Anterior cingulate cortex (tissue), 58 donors: ENCODE results near the gene MLIP.
"Not testable (repeated sequence)": the region's sequence is repeated elsewhere in the genome, so short reads cannot be mapped to it uniquely, and the experiment has no call there.

Experiments used
- DNase-seq, 58 donors: peaks; one replicate each; lab custom pipeline; 2025; lab: John Stamatoyannopoulos, UW

MLIP gene

DNA sequence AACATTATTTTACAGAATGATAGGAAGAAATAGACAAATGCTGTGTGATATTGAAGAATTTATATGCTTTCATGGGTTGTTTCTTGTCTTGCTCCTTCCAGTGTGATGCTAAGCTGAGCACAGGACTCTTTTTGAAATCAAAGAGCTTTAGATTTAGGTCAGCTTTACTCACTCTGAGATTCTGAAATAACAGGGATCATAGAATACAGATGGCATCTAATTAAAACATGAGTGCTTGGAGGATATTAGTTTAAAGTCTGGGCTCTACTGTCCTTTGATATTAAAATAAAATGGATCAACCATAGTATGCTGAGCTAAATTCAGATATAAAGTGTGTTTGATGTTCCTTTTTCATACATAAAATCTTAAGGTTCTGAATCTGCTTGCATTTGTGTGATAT is 29.6 kb downstream of the MLIP start:
- no peak for DNase-seq

- no peak for DNase-seq
These were observed 31.8 kb downstream of the MLIP start for GRCh38 chr6:54142889-54143519.

- no peak for DNase-seq
These were observed 40.6 kb downstream of the MLIP start for GRCh38 chr6:54151861-54152260.

- no peak for DNase-seq
These were observed 45.5 kb downstream of the MLIP start for GRCh38 chr6:54156650-54157250.

GRCh38 chr6:54157405-54157804 is 46.2 kb downstream of the MLIP start:
- no peak for DNase-seq

DNA sequence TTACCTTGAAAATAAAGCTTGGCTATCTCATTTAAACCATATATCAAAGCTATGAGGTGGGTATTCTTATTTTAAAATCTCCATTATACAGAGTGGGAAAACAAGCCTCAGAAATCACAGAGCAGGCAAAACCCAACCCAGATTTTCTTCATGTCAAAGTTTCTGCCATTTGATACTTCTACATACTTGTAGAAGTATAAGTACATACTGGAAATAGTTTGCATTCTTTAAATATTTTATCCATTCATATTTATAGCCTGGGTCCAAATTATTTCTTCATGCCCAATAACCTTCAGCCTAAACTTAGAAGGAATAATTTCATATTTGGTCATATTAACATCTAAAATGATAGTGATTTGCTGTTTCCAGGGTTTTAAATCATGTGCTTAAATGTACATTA is 61.8 kb downstream of the MLIP start:
- DNase-seq = no peak

DNA sequence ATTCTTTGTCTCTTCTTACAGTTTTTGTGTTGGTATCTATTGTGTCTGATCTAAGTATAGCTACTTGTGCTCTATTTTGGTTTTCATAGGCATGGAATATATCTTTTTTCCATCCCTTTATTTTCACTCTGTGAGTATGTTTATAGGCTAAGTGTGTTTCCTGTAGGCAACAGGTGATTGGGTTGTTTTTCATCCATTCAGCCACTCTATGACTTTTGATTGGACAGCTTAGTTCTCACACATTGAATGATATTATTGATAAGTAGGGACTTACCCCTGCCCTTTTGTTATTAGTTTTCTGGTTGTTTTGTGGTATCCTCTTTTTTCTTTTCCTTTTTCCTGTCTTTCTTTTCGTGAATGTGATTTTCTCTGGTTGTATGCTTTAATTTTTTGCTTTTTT is 67.9 kb downstream of the MLIP start:
- DNase-seq = no peak

DNA sequence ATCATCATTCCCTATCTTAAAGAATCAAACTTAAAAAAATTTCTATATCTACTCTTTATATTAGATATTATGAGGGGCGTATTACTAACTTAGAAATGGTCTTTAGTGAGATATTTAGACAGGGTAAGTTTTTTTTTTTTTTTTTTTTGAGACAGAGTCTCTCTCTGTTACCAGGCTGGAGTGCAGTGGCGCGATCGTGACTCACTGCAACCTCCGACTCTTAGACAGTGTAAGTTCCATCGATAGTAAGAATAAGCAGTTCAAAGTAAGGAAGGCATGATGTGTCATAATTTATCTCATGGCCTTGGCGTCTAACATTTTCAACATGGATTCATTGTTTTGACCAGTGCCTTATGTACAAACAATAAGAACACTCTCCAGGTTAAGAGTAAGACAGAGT is 72.4 kb downstream of the MLIP start:
- DNase-seq = no peak

DNA sequence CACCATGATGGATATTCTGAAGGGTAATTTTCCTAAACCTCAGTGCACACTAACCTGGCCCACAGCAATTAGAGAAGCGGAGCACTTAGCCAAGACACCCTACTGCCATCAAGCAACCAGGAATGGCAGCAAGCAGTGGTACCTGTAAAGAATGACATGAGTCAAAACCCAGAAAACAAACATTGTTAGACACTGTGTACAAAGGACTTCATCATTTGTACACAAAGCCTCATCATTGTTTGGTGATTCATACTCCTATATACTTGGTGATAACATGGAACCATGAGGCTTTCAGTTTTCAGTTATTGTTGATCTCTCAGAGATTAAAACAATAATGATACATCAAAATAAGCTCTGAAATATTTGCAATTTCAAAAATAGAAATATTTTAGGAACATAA is 74.6 kb downstream of the MLIP start:
- DNase-seq = no peak

GRCh38 chr6:54188846-54189245 is 77.6 kb downstream of the MLIP start:
- no peak for DNase-seq

DNA sequence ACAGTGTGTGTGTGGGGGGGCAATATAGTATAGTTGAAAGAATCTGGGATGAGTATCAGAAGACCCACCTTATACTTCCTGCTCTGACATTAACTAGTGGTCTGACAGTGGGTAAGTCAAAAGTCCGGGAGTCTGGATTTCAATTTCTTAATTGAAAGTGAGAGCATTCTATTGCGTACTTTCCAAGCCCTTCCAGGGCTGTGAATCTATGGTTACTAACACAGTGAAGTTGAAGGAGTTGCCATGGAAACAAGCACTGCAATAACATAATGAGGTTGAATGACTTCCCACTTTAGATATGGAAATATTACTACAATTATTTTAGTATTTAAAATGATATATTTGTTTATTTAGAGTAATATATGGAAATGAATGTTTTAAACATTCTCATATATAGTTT is 80.2 kb downstream of the MLIP start:
- DNase-seq = no peak

DNA sequence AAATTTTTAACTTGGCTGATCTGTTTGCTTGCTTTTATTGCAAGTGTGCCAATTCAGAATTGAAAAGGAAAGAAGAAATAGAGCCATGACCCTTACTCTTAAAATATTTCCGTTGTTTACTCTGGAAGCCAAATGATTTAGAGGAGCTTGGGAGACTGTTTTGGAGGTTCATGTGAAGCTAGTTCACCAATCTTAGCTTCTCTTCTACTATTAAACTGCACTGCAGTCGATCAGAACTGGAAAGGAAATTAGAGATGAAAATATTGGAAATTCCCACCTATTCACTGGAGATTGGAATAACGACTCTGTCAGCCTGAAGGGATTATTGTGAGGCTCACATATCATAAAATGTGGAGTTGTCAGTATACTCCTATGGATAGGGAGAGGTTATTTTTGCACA is 81.8 kb downstream of the MLIP start:
- no peak for DNase-seq

DNA sequence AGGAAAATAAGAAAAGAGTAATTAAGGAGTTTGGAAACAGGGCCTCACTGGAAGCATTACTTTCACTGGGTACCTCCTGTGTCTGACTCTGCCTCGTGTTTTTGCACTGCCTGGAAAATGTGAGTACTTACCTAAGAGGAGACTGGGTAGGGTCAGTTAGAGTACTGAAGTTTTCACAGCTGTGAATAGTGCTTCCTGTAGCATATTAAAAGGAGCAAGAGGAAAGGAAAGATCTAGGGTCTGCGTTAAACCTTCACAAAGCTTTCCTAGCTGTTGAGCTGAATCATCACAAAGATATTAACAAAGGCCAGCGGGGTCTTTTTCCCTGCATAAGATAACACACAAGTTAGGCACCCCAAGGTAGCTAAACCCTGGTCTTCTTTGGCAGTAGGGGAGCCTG is 82.3 kb downstream of the MLIP start:
- DNase-seq = no peak

DNA sequence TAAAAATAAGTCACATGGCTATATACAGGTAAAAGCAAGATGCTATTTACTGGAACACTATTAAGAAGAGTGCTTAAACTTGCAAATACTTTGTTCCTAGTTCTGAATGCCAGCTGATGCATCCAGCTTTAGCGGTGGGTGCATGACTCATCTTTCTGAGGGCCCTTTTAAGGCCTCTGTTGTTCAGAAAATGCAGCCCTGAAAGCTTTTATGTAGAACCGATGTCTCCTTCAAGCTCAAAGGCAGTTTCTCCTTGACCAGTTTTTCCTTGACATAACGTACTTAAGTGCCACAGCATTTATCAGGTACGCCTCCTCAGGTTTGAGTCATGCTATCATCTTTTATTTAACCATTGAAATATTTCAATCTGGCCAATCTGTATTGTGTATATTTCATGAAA is 82.8 kb downstream of the MLIP start:
- no peak for DNase-seq

DNA sequence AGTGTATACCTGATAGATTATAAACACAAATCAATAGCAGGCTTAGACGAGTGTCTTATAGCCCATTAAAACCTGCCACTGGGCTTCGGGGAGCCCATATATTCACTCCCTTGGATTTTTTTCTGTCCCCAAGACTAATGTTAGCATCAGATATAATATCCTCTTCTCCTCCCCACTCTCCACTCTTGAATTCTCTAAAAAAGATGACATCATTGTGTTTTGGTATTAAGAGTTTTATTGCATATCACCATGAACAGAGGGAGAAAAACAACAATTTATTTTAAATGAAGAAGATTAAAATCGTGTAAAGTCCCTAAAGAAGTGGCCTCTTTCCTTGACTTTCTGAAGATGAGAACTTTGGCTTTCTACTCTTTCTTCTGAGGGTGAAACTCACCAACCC is 84.4 kb downstream of the MLIP start:
- DNase-seq = no peak

- no peak for DNase-seq
These were observed 85.7 kb downstream of the MLIP start for GRCh38 chr6:54196905-54197304.

DNA sequence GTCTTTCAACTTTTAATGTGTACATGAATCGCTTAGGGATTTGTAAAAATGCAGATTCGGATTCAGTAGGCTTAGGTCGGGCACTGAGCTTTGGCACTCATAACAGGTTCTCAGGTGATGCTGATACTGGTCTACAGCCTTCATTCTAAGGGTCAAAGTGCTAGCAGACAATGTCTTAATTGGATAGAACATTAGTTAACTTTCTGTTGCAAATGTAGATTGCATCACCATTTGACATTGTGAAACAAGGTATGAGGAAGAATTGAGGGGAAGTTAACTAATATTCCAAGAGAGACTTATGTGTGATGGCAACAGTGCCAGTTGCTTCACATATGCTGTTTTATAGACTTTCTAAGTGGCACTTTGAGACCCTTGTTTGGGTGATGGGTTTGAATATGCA is 86.9 kb downstream of the MLIP start:
- DNase-seq = no peak

DNA sequence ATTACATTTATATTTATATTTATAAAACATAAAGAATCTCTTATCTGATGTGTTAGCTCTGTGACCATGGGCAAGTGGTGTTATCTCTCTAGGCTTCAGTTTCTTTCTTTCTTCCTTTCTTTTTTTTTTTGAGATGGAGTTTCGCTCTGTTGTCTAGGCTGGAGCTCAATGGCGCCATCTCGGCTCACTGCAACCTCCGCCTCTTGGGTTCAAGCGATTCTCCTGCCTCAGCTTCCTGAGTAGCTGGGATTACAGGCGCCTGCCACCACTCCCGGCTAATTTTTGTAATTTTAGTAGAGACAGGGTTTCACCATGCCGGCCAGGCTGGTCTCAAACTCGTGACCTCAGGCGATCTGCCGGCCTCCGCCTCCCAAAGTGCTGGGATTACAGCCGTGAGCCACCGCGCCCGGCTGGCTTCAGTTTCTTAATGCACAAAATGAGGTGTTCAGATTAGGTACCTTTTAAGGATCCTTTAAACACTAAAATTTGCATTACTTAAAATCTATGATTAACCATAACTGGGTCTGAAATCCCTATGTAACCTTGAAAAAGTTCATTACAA is 92.3 kb downstream of the MLIP start:
- DNase-seq = not testable (repeated sequence)

GRCh38 chr6:54204921-54205591 is 93.8 kb downstream of the MLIP start:
- no peak for DNase-seq

GRCh38 chr6:54206510-54206909 is 95.3 kb downstream of the MLIP start:
- DNase-seq = no peak

- not testable (repeated sequence) for DNase-seq
These were observed 98.7 kb downstream of the MLIP start for GRCh38 chr6:54209983-54210382.

- DNase-seq = no peak
These were observed 103.0 kb downstream of the MLIP start for GRCh38 chr6:54214286-54214685.
